HepG2 (cell line): ENCODE measurements around the gene PIGX. TPM values are rescaled to one million over a fixed set of nuclear protein-coding genes. Genes with fewer than 3 reads are reported as not detected.

Experiments used
- CCDC6 ChIP-seq: sonication (generic); formaldehyde crosslinking; IDR thresholded peaks from 2 replicates; pipeline ENCODE4 v1.8.1; 2022; ENCODE audit warnings: mild to moderate bottlenecking, missing genetic modification reagents, moderate library complexity
- FOXK1 ChIP-seq: sonication (generic); formaldehyde crosslinking; IDR thresholded peaks from 2 replicates; pipeline ENCODE4 v1.4.0; 2020; ENCODE audit warnings: low read depth, missing genetic modification reagents, borderline replicate concordance
- FOXP1 ChIP-seq, 2 experiments: fragments of 450-650 bp in 1 of 2; IDR thresholded peaks; 2 replicates each; pipeline ENCODE4 v1.6.1; 2017 to 2018; ENCODE audit warnings: antibody characterized with exemption in 1 of 2
- GABPB1 ChIP-seq: IDR thresholded peaks from 2 replicates; pipeline ENCODE4 v1.6.1; 2016; ENCODE audit warnings: mild to moderate bottlenecking, missing genetic modification reagents, moderate library complexity, missing compliant biosample characterization
- GATAD1 ChIP-seq: IDR thresholded peaks from 2 replicates; pipeline ENCODE4 v1.6.1; 2016; ENCODE audit warnings: missing genetic modification reagents, missing compliant biosample characterization
- GTF2F1 ChIP-seq: fragments of 150-350 bp; IDR thresholded peaks from 2 replicates; pipeline ENCODE4 v1.6.1; 2014; ENCODE audit warnings: low read length
- HNRNPL ChIP-seq: fragments of 200-400 bp; formaldehyde crosslinking; IDR thresholded peaks from 2 replicates; pipeline ENCODE4 v1.6.1; 2017; ENCODE audit warnings: mild to moderate bottlenecking, low read depth, low read length
- IKZF1 ChIP-seq: fragments of 450-650 bp; IDR thresholded peaks from 2 replicates; pipeline ENCODE4 v1.7.1; 2016
- KMT2B ChIP-seq: IDR thresholded peaks from 2 replicates; pipeline ENCODE4 v1.6.1; 2016; ENCODE audit warnings: missing genetic modification reagents, missing compliant biosample characterization
- MED13 ChIP-seq: sonication (generic); formaldehyde crosslinking; IDR thresholded peaks from 2 replicates; pipeline ENCODE4 v1.5.0; 2020; ENCODE audit warnings: missing genetic modification reagents
- ZFP62 ChIP-seq: sonication (generic); formaldehyde crosslinking; IDR thresholded peaks from 2 replicates; pipeline ENCODE4 v1.4.0; 2020; ENCODE audit warnings: missing genetic modification reagents
- ZNF230 ChIP-seq: sonication (generic); formaldehyde crosslinking; IDR thresholded peaks from 2 replicates; pipeline ENCODE4 v1.4.0; 2020; ENCODE audit warnings: mild to moderate bottlenecking, missing genetic modification reagents
- ZNF563 ChIP-seq: sonication (generic); formaldehyde crosslinking; IDR thresholded peaks from 2 replicates; pipeline ENCODE4 v1.8.0; 2022; ENCODE audit warnings: mild to moderate bottlenecking, moderate library complexity, missing genetic modification reagents
- ZNF703 ChIP-seq: sonication (generic); formaldehyde crosslinking; IDR thresholded peaks from 2 replicates; pipeline ENCODE4 v1.5.1; 2020; ENCODE audit warnings: missing genetic modification reagents, mild to moderate bottlenecking, moderate library complexity, borderline replicate concordance
- polyA plus RNA-seq, 8 experiments: library from polyadenylated mRNA; depleted of rRNA in 3 of 8; stranded (reverse) in 7 of 8; unstranded in 1 of 8; fragments of >200 nt; fragmentation: Illumina TruSeq in 4 of 8; extraction: Trizol in 4 of 8; gene quantifications; 2 replicates each; pipeline versions ENCODE4 v1.2.1 to v1.2.3, GENCODE V29; 2011 to 2016; ENCODE audit warnings: low read depth in 4 of 8, missing spikeins in 1 of 8, mixed read lengths in 1 of 8; ENCODE audit not compliant: insufficient read depth in 1 of 8
- total RNA-seq, 5 experiments: library from RNA; depleted of rRNA; stranded (reverse); fragments of >200 nt; fragmentation: Illumina TruSeq; extraction: Trizol; gene quantifications; 2 replicates each; pipeline ENCODE4 v1.2.3, GENCODE V29; 2016; ENCODE audit warnings: low read depth in 1 of 5
- TF ChIP-seq, protein P1 (sequence below): sonication (generic); formaldehyde crosslinking; IDR thresholded peaks from 2 replicates; pipeline ENCODE4 v1.5.0; 2020; ENCODE audit warnings: missing genetic modification reagents
- TF ChIP-seq, protein P2 (sequence below): sonication (generic); formaldehyde crosslinking; IDR thresholded peaks from 2 replicates; pipeline ENCODE4 v1.8.0; 2022; ENCODE audit warnings: missing genetic modification reagents, low read depth, mild to moderate bottlenecking, borderline replicate concordance
- TF ChIP-seq, protein P3 (sequence below): IDR thresholded peaks from 2 replicates; pipeline ENCODE4 v1.6.1; 2016; ENCODE audit warnings: mild to moderate bottlenecking, missing biosample characterization, missing genetic modification reagents
- TF ChIP-seq, protein P4 (sequence below): sonication (generic); formaldehyde crosslinking; IDR thresholded peaks from 2 replicates; pipeline ENCODE4 v1.8.0; 2022; ENCODE audit warnings: mild to moderate bottlenecking, missing genetic modification reagents, moderate library complexity
- TF ChIP-seq, protein P5 (sequence below): sonication (generic); formaldehyde crosslinking; IDR thresholded peaks from 2 replicates; pipeline ENCODE4 v1.5.1; 2020; ENCODE audit warnings: missing genetic modification reagents, mild to moderate bottlenecking, borderline replicate concordance
- TF ChIP-seq, protein P6 (sequence below): sonication (generic); formaldehyde crosslinking; IDR thresholded peaks from 2 replicates; pipeline ENCODE4 v1.5.0; 2020; ENCODE audit warnings: missing genetic modification reagents
- TF ChIP-seq, protein P7 (sequence below): sonication (generic); formaldehyde crosslinking; IDR thresholded peaks from 2 replicates; pipeline ENCODE4 v1.8.1; 2023; ENCODE audit warnings: mild to moderate bottlenecking, missing genetic modification reagents

Gene PIGX
- total and polyA plus RNA-seq, 2 of the 13 experiments (the other 11 are each of a cell fraction or from before 2014, with no cell fraction given): 13.2 to 21.3 TPM

DNA sequence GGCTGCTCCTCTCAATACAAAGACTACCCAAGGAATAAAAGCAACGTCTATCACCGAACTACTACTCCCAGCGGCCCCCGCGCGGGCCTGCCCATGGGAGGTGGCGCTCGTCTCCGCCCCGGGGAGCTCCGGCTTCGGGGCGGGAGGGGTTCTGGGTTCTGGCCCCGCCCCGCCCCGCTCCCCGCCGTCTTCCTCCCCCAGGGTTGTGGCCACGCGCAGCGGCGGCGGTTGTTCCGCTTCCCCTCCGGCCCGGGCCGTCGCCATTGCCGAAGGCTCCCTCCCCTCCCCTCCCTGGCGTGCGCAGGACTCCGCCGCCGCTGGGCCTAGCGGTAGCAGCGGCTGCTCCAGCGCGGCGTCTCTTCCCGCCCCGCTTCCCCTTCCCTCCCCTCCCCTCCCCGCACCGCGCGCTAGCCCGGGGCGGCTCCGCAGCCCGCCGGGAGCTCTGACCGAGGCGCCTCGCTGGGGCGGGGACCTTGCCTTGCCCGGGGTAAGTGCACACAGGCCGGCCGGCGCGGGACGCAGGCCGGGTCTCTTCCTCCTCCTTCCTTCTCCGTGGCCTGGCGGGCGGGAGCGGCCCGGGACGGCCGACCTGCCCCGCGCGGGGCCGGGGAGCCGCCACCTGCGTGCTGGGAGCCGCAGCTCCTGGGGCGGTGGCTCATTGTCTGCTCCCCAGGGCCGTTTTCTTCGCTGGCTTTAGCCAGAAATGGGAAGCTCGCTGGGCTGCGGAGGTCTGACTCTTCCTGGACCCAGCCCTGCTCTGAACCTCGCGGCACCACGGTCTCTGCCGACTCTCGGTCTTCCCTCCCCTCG lies 27.7 kb downstream of the PIGX start, which contains the start of gene PAK2 (continued):
- TF ChIP-seq, protein P1, sequence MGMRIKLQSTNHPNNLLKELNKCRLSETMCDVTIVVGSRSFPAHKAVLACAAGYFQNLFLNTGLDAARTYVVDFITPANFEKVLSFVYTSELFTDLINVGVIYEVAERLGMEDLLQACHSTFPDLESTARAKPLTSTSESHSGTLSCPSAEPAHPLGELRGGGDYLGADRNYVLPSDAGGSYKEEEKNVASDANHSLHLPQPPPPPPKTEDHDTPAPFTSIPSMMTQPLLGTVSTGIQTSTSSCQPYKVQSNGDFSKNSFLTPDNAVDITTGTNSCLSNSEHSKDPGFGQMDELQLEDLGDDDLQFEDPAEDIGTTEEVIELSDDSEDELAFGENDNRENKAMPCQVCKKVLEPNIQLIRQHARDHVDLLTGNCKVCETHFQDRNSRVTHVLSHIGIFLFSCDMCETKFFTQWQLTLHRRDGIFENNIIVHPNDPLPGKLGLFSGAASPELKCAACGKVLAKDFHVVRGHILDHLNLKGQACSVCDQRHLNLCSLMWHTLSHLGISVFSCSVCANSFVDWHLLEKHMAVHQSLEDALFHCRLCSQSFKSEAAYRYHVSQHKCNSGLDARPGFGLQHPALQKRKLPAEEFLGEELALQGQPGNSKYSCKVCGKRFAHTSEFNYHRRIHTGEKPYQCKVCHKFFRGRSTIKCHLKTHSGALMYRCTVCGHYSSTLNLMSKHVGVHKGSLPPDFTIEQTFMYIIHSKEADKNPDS (CRISPR knock-in tag): no peak
- TF ChIP-seq FOXK1 (CRISPR knock-in tag) (peak; percentile 64; the same call in 1 of the 2 replicates), ZNF563 (peak; percentile 59), ZNF230 (CRISPR knock-in tag) (no peak), ZFP62 (0 out of 2 replicates have a peak, but pooled peaks have one; percentile 10), ZNF703 (no peak), FOXP1 (IDR thresholded peaks at IDR 0.05) (no peak), FOXP1 (CRISPR knock-in tag; IDR thresholded peaks at IDR 0.05) (no peak), MED13 (CRISPR knock-in tag) (peak; percentile 56; the same call in 1 of the 2 replicates), GATAD1 (CRISPR knock-in tag) (0 out of 2 replicates have a peak, but pooled peaks have one; percentile 51), GTF2F1 (no peak), HNRNPL (no peak), GABPB1 (peak; percentile 88), IKZF1 (no peak), CCDC6 (CRISPR knock-in tag) (0 out of 2 replicates have a peak, but pooled peaks have one; percentile 55), KMT2B (CRISPR knock-in tag) (peak; percentile 68; the same call in 1 of the 2 replicates)
- TF ChIP-seq, protein P2, sequence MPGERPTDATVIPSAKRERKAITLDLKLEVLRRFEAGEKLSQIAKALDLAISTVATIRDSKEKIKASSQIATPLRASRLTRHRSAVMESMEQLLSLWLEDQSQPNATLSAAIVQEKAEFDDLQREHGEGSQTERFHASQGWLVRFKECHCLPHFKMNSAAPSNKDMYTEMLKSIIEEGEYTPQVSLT (CRISPR knock-in tag): no peak
- TF ChIP-seq, protein P3, sequence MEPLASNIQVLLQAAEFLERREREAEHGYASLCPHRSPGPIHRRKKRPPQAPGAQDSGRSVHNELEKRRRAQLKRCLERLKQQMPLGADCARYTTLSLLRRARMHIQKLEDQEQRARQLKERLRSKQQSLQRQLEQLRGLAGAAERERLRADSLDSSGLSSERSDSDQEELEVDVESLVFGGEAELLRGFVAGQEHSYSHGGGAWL (CRISPR knock-in tag): peak; percentile 60; the same call in 1 of the 2 replicates
- TF ChIP-seq, protein P4, sequence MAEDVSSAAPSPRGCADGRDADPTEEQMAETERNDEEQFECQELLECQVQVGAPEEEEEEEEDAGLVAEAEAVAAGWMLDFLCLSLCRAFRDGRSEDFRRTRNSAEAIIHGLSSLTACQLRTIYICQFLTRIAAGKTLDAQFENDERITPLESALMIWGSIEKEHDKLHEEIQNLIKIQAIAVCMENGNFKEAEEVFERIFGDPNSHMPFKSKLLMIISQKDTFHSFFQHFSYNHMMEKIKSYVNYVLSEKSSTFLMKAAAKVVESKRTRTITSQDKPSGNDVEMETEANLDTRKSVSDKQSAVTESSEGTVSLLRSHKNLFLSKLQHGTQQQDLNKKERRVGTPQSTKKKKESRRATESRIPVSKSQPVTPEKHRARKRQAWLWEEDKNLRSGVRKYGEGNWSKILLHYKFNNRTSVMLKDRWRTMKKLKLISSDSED (CRISPR knock-in tag): no peak
- TF ChIP-seq, protein P5, sequence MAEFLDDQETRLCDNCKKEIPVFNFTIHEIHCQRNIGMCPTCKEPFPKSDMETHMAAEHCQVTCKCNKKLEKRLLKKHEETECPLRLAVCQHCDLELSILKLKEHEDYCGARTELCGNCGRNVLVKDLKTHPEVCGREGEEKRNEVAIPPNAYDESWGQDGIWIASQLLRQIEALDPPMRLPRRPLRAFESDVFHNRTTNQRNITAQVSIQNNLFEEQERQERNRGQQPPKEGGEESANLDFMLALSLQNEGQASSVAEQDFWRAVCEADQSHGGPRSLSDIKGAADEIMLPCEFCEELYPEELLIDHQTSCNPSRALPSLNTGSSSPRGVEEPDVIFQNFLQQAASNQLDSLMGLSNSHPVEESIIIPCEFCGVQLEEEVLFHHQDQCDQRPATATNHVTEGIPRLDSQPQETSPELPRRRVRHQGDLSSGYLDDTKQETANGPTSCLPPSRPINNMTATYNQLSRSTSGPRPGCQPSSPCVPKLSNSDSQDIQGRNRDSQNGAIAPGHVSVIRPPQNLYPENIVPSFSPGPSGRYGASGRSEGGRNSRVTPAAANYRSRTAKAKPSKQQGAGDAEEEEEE (CRISPR knock-in tag): no peak
- TF ChIP-seq, protein P6, sequence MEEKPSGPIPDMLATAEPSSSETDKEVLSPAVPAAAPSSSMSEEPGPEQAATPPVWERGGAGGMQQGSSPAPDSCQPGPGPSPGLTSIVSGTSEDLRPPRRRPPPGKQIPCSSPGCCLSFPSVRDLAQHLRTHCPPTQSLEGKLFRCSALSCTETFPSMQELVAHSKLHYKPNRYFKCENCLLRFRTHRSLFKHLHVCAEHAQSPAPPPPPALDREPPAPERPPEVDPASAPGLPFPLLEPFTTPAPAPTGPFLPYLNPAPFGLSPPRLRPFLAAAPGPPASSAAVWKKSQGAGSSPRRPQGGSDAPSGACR: no peak
- TF ChIP-seq, protein P7, sequence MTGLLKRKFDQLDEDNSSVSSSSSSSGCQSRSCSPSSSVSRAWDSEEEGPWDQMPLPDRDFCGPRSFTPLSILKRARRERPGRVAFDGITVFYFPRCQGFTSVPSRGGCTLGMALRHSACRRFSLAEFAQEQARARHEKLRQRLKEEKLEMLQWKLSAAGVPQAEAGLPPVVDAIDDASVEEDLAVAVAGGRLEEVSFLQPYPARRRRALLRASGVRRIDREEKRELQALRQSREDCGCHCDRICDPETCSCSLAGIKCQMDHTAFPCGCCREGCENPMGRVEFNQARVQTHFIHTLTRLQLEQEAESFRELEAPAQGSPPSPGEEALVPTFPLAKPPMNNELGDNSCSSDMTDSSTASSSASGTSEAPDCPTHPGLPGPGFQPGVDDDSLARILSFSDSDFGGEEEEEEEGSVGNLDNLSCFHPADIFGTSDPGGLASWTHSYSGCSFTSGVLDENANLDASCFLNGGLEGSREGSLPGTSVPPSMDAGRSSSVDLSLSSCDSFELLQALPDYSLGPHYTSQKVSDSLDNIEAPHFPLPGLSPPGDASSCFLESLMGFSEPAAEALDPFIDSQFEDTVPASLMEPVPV (CRISPR knock-in tag): no peak
